Subcutaneous abdominal adipose tissue (tissue), 5 donors: ENCODE data around the gene ATP6V1E1.
"Not testable (repeated sequence)": the region's sequence is repeated elsewhere in the genome, so short reads cannot be mapped to it uniquely, and the experiment has no call there.

Source experiments
- H3K27ac ChIP-seq: one replicate; pipeline ENCODE4 v1.7.0; 2013; ENCODE audit warnings: low read depth, mild to moderate bottlenecking, inconsistent platforms, low read length, moderate library complexity
- H3K27me3 ChIP-seq, 5 donors: one replicate each; pipeline ENCODE4 v1.7.0; 2013; ENCODE audit warnings: low read length in 5 of 5, inconsistent platforms in 1 of 5; ENCODE audit not compliant: control insufficient read depth in 5 of 5, insufficient read depth in 4 of 5
- H3K36me3 ChIP-seq, 5 donors: one replicate each; pipeline ENCODE4 v1.7.0; 2013; ENCODE audit warnings: low read length in 5 of 5; ENCODE audit not compliant: control insufficient read depth in 5 of 5, insufficient read depth in 5 of 5
- H3K4me1 ChIP-seq, 5 donors: one replicate each; pipeline ENCODE4 v1.7.0; 2013; ENCODE audit warnings: low read length in 5 of 5, mild to moderate bottlenecking in 3 of 5, moderate library complexity in 1 of 5; ENCODE audit not compliant: control insufficient read depth in 5 of 5, insufficient read depth in 5 of 5
- H3K4me3 ChIP-seq, 5 donors: one replicate each; pipeline ENCODE4 v1.7.0; 2013; ENCODE audit warnings: low read length in 5 of 5, low read depth in 1 of 5
- H3K9ac ChIP-seq, 5 donors: one replicate each; pipeline ENCODE4 v1.7.0; 2013; ENCODE audit warnings: low read length in 5 of 5, mild to moderate bottlenecking in 4 of 5, moderate library complexity in 3 of 5
- H3K9me3 ChIP-seq, 5 donors: one replicate each; pipeline ENCODE4 v1.7.0; 2013; ENCODE audit warnings: low read length in 5 of 5; ENCODE audit not compliant: control insufficient read depth in 5 of 5
- donor health status: healthy.
- donor health status: healthy.
- donor health status: healthy.
- donor health status: healthy.
- donor health status: healthy.

ATP6V1E1 gene

DNA sequence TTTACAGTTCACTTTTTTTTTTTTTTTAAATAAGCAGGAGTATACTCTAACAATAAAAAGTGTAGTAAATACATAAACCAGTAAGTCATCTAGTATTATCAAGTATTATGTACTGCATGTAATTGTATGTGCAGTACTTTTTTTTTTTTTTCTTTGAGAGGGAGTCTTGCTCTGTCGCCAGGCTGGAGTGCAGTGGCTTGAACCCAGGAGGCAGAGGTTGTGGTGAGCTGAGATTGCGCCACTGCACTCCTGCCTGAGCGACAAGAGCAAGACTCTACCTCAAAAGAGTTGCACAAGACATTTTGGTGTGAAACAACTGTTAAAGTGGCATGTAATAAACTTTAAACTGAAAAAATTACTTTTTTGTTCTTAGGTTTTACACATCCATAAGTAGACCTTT lies 26.7 kb upstream of the ATP6V1E1 start:
- H3K4me1 ChIP-seq: peaks cover 0 to 9% (median 0%) of the 10 kb centered on the region in 5 donors
- H3K27me3 ChIP-seq: no peaks in the 10 kb centered on the region
- no peak overlapping the region for H3K9ac ChIP-seq
- no peaks in the 10 kb centered on the region for H3K9me3 ChIP-seq
- H3K27ac ChIP-seq: no peak overlapping the region
- no peak overlapping the region for H3K4me3 ChIP-seq
- peaks cover 0 to 25% (median 10%) of the 10 kb centered on the region in 5 donors for H3K36me3 ChIP-seq

DNA sequence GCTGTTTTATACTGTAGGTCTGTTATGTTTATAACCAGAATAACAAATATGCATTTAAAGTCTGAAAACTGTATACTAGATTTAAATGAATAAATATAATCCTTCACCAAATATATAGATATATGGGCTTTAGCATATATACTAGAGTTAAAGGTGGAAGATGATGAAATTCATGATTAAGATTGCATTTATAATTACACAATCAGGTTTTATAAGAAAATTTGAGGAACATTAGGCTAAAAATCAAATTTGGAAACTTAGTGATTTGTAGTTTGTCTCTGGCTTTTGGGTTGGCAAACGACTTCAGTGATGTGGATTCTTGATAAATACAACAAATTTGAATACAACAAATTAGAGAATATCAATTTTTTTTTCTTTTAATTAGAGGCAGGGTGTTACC lies 20.0 kb upstream of the ATP6V1E1 start:
- H3K27me3 ChIP-seq: no peaks in the 10 kb centered on the region

DNA sequence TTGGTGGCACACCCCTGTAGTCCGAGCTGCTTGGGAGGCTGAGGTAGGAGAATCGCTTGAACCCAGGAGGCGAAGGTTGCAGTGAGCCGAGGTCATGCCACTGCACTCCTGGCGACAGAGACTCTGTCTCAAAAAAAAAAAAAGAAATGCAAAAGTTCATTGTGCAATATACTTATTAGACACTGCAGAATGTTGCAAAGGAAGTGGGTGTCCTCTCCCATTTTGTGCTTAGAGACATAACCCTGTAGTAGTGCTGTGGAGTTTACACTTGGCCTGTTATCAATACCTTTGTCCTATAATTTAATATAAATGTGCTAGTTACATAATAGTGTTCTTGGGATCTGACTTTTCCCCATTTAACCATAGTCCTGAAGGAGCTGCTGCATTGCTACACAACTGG lies 19.4 kb upstream of the ATP6V1E1 start:
- H3K27me3 ChIP-seq: no peaks in the 10 kb centered on the region
- no peak overlapping the region for H3K4me3 ChIP-seq
- no peak overlapping the region for H3K9ac ChIP-seq
- peaks cover 0 to 19% (median 12%) of the 10 kb centered on the region in 5 donors for H3K4me1 ChIP-seq
- H3K27ac ChIP-seq: peak overlapping the region; percentile 75
- no peaks in the 10 kb centered on the region for H3K9me3 ChIP-seq
- no peaks in the 10 kb centered on the region for H3K36me3 ChIP-seq

More for the DNA sequence above, 20.0 kb upstream of the ATP6V1E1 start:
- peak overlapping the region; percentile 75 for H3K27ac ChIP-seq
- peaks cover 0 to 19% (median 12%) of the 10 kb centered on the region in 5 donors for H3K4me1 ChIP-seq
- H3K9me3 ChIP-seq: no peaks in the 10 kb centered on the region
- no peak overlapping the region for H3K4me3 ChIP-seq
- H3K9ac ChIP-seq: no peak overlapping the region
- H3K36me3 ChIP-seq: no peaks in the 10 kb centered on the region

DNA sequence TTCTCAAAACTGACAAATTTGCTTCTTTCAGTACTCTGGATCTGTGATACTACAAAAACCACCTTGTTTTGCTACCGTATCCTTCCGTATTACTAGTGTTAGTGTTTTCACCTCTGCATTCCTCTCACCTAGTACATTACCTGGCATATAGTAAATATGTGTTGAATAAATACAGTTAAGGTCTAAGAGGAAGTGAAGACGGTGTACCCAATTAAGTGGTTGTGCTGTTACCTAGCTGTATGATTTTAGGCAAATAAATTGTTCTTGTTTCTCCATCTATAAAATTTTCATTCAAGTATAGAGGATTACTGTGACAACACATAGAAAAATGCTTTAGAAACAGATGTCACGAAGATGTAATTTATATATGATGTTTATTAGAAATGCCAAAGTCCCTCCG lies 18.9 kb upstream of the ATP6V1E1 start:
- Histone ChIP-seq H3K9me3 (no peaks in the 10 kb centered on the region), H3K36me3 (no peaks in the 10 kb centered on the region), H3K9ac (no peak overlapping the region), H3K4me1 (peaks cover 0 to 19% (median 12%) of the 10 kb centered on the region in 5 donors), H3K4me3 (no peak overlapping the region), H3K27ac (no peak overlapping the region), H3K27me3 (no peaks in the 10 kb centered on the region)

DNA sequence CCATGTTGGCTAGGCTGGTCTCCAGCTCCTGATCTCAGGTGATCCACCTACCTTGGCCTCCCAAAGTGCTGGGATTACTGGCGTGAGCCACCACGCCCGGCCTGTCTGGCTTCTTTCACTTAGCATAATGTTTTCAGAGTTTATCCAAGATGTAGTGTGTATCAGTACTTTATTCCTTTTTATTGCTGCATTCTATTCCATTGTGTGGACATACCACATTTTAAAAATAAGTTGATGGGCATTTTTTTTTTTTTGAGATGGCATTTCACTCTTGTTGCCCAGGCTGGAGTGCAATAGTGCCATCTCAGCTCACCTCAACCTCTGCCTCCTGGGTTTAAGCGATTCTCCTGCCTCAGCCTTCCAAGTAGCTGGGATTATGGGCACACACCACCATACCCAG lies 13.8 kb upstream of the ATP6V1E1 start:
- not testable (repeated sequence) for H3K4me3 ChIP-seq, H3K9me3 ChIP-seq, H3K9ac ChIP-seq, H3K36me3 ChIP-seq, H3K27me3 ChIP-seq, H3K27ac ChIP-seq
- peaks cover 5 to 26% (median 21%) of the 10 kb centered on the region in 5 donors for H3K4me1 ChIP-seq

DNA sequence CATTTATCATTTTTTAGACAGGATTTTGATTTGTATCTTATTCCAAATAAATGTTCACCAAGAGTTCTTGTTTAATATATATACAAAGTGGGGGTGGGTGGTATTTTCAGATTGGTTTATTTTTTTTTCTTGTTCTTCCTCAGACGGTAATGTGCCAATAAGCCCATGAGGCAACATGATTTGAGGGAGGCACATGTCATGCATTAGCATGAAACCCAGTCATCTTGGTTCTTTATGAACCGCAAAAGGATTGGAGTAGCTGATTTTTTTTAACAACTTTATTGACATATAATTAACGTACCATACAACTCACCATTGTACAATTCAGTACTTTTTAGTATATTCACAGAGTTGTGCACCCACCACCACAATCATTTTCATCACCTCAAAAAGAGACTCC lies 12.7 kb upstream of the ATP6V1E1 start:
- Histone ChIP-seq H3K27ac (no peak overlapping the region), H3K27me3 (no peaks in the 10 kb centered on the region), H3K9ac (no peak overlapping the region), H3K4me1 (peaks cover 5 to 24% (median 20%) of the 10 kb centered on the region in 5 donors), H3K9me3 (no peaks in the 10 kb centered on the region), H3K36me3 (no peaks in the 10 kb centered on the region), H3K4me3 (no peak overlapping the region)

DNA sequence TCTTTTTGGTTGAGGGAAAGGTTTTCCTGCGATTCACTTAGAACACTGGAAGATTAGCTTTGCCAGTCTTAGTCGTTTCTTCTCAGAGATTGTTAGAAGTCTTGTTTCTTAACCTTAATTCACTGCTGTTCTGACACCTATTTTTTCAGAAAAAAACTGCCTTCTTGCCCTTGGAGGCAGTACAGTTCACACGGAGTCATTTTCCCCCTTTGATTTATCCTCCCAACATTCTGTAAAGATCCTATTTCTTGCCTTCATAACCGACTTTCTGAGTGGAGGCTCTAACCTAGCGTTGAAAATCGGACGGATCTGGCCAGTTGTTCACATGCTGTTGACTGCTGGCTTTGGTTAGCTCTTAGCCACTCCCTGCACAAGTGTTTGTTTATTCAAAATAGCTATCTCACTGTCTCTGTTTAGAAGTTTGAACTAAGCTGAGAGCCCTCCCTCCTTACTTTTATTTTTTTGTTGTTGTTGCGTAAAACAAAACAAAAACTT lies 10.7 kb upstream of the ATP6V1E1 start:
- Histone ChIP-seq H3K27me3 (no peaks in the 10 kb centered on the region), H3K4me1 (peaks cover 5 to 24% (median 20%) of the 10 kb centered on the region in 5 donors), H3K9me3 (no peaks in the 10 kb centered on the region), H3K9ac (peak overlapping the region; percentile 97 to 100 (median 100)), H3K36me3 (no peaks in the 10 kb centered on the region), H3K27ac (peak overlapping the region; percentile 100), H3K4me3 (peak overlapping the region; percentile 68 to 97 (median 93))

DNA sequence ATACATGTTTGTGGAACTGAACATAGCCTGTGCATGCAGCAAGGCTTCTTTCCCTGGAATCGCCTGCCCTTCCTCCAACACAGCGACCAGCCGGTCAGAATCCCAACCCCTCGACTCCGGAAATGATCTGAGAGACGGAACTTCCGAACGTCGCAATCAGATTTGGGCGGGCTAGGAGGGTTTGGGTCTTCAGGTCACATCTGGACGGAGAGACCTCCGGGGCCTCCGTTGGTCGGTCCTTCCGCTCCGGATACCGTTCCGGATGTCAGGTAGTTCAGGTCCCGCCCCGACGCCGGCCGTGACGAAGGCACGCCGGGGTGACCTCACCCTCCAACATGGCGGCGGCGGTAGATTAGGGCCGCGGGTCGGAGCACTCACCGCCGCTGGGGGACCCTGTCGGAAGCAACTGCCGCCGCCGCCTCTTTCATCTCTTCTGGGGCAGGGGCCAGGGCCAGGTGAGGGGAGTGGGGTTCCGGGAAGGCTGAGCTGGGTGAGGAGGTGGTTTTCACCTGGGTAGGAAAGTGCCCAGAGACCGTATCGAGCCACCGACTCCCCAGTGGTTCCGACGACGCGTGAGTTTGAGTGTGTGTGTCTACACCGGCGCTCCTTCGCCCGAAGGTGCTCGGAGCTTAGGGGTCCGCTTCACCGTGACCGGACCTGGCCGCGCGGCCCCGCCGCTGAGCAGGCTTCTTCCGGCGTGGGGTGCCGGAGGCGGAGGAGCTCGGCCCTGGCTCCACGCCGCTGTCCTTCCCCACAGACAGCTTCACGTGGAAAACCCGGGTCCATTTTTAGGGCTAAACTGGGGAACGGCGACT lies 10.1 kb upstream of the ATP6V1E1 start, which contains the start of gene BCL2L13:
TSS of gene BCL2L13 (plus strand) at position 326 of the 815 bp plus-strand sequence. CDS start 16,955 bp downstream, outside the sequence.
- peak within 1 kb of the TSS; percentile 97 to 100 (median 100) for H3K9ac ChIP-seq
- peak within 1 kb of the TSS; percentile 68 to 97 (median 95) for H3K4me3 ChIP-seq
- H3K4me1 ChIP-seq: peaks cover 5 to 24% (median 20%) of the 10 kb centered on the region in 5 donors
- H3K36me3 ChIP-seq: no peaks in the 10 kb centered on the region
- no peaks in the 10 kb centered on the region for H3K9me3 ChIP-seq
- peak within 1 kb of the TSS; percentile 100 for H3K27ac ChIP-seq
- no peaks in the 10 kb centered on the region for H3K27me3 ChIP-seq

DNA sequence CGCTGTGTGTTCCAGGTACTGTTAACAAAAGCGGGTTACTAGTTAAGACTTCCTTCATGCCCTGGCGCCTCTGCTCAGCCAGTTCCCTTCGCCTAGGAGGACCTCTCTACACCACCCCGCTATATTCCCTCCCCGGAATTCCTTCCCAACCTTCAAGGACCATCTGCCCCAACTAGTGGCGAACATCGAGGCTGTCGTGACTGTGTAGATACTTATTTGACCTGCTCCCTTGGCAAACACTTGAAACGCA lies 9.6 kb upstream of the ATP6V1E1 start:
- Histone ChIP-seq H3K36me3 (no peaks in the 10 kb centered on the region), H3K9ac (peak overlapping the region; percentile 97 to 100 (median 100)), H3K4me3 (peak overlapping the region; percentile 68 to 97 (median 95))

DNA sequence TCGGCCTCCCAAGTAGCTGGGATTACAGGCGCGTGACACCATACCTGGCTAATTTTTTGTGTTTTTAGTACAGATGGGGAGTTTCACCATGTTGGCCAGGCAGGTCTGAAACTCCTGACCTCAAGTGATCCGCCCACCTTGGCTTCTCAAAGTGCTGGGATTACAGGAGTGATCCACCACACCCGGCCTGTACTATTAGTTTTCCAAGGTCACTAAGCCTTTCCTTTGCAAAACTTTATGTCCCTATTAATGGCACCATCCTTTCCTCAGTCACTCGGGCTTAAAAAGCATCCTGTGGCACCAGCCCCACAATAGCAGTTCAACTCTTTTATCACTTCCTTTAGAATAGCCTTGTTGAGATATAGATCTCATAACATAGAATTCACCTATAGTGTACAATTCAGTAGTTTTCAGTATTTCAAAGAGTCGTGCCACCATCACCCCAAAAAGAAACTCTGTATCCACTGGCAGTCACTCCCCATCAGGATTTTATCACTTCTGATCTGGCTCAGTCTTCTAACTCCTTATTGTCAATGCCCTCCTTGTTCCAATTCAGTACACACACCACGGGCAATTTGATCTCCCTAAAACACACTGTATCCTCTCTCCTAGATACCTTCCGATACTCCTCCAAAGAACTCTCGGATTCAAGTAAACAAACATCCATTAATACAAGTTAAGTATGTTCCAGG lies 9.1 kb upstream of the ATP6V1E1 start:
- H3K27me3 ChIP-seq: no peaks in the 10 kb centered on the region
- peak overlapping the region; percentile 68 to 97 (median 95) for H3K4me3 ChIP-seq
- H3K36me3 ChIP-seq: no peaks in the 10 kb centered on the region
- no peaks in the 10 kb centered on the region for H3K9me3 ChIP-seq
- H3K4me1 ChIP-seq: peaks cover 5 to 24% (median 20%) of the 10 kb centered on the region in 5 donors
- peak overlapping the region; percentile 100 for H3K27ac ChIP-seq
- H3K9ac ChIP-seq: peak overlapping the region; percentile 97 to 100 (median 100)

More for the DNA sequence above, 9.6 kb upstream of the ATP6V1E1 start:
- peaks cover 5 to 24% (median 20%) of the 10 kb centered on the region in 5 donors for H3K4me1 ChIP-seq
- peak overlapping the region; percentile 100 for H3K27ac ChIP-seq
- H3K9me3 ChIP-seq: no peaks in the 10 kb centered on the region
- no peaks in the 10 kb centered on the region for H3K27me3 ChIP-seq
